ENCODE data around the gene ZFAND5. TPM values are rescaled to one million over a fixed set of nuclear protein-coding genes. Genes with fewer than 3 reads are reported as not detected.

Gene ZFAND5
- 100 to 1,000 TPM; 143 to 148 TPM for total RNA-seq
- 10 to 100 TPM; 49.3 to 80.4 TPM for polyA plus RNA-seq

- intact Hi-C loops (cut with micrococcal nuclease) = loop anchor here (1.0 to 5.0 kb wide), 11 partner anchors 58 to 1953 kb away; partner anchors contain the start of genes ABHD17B, C9orf85, CEMIP2 and KLF9
- H3K36me3 Mint-ChIP-seq = peaks cover 0 to 35% of the 10 kb centered on the region in 2 donors
- ChIA-PET POLR2A (ENCODE audit: partially characterized antibody) (interaction anchor here (0.6 to 5.6 kb wide), 43 partner anchors 8 to 1946 kb away, joined by 3 to 96 read pairs (median 4); partner anchors contain the start of genes ANXA1, C9orf85 and CEMIP2), CTCF (ENCODE audit: partially characterized antibody) (interaction anchor here (0.6 to 2.4 kb wide), 8 partner anchors 8 to 299 kb away, joined by 3 to 8 read pairs (median 4); no protein-coding TSS in a partner anchor)
- H3K9me3 Mint-ChIP-seq = peaks cover 0 to 3% (median 0%) of the 10 kb centered on the region in 8 donors
- Histone ChIP-seq H3K36me3 (ENCODE audit: insufficient read depth, low read length) (peaks cover 7% of the 10 kb centered on the region), H3K27me3 (ENCODE audit: insufficient read depth, low read length) (no peaks in the 10 kb centered on the region), H3K9me3 (ENCODE audit: control insufficient read depth in 1 of 2, low read length in 2 of 2) (no peaks in the 10 kb centered on the region), H3K27ac (ENCODE audit: low read depth, low read length) (peak within 1 kb of the TSS; percentile 97), H3K4me3 (ENCODE audit: low read length in 2 of 2) (peak within 1 kb of the TSS; percentile 98), H3K4me1 (ENCODE audit: insufficient read depth, low read length) (peaks cover 43% of the 10 kb centered on the region)
- H3K4me1 Mint-ChIP-seq = peaks cover 27 to 50% (median 37%) of the 10 kb centered on the region in 4 donors
- peak within 1 kb of the TSS; percentile 90 to 97 (median 96) for H3K4me3 Mint-ChIP-seq
- DNase-seq = peak; percentile 89 to 93 (median 91)
- H3K27ac Mint-ChIP-seq = peak within 1 kb of the TSS; percentile 96 to 100 (median 99)
- H3K27me3 Mint-ChIP-seq = no peaks in the 10 kb centered on the region
Measured at GRCh38 chr9:72364679-72365524, at the start of gene ZFAND5. Gene ZFAND5, minus strand, starts transcription at chr9:72365208. Its CDS starts 4,430 bp downstream, at chr9:72360778.

GRCh38 chr9:72412483-72413040 is 47.6 kb upstream of the ZFAND5 start:
- Mint-ChIP-seq H3K4me1 (no peaks in the 10 kb centered on the region), H3K4me3 (no peak overlapping the region), H3K27ac (no peak overlapping the region), H3K27me3 (no peaks in the 10 kb centered on the region), H3K9me3 (no peaks in the 10 kb centered on the region), H3K36me3 (no peaks in the 10 kb centered on the region)
- DNase-seq = no peak
- Histone ChIP-seq H3K36me3 (ENCODE audit: insufficient read depth, low read length) (no peaks in the 10 kb centered on the region), H3K9me3 (ENCODE audit: control insufficient read depth in 1 of 2, low read length in 2 of 2) (no peaks in the 10 kb centered on the region), H3K4me3 (ENCODE audit: low read length in 2 of 2) (no peak overlapping the region), H3K27ac (ENCODE audit: low read depth, low read length) (no peak overlapping the region), H3K4me1 (ENCODE audit: insufficient read depth, low read length) (no peaks in the 10 kb centered on the region), H3K27me3 (ENCODE audit: insufficient read depth, low read length) (no peaks in the 10 kb centered on the region)
- ChIA-PET CTCF (ENCODE audit: partially characterized antibody) (no interaction called here), POLR2A (ENCODE audit: partially characterized antibody) (no interaction called here)
- intact Hi-C loops (cut with micrococcal nuclease) = no loop called here

- ChIA-PET CTCF (ENCODE audit: partially characterized antibody) (no interaction called here), POLR2A (ENCODE audit: partially characterized antibody) (no interaction called here)
- Histone ChIP-seq H3K4me1 (ENCODE audit: insufficient read depth, low read length) (no peaks in the 10 kb centered on the region), H3K9me3 (ENCODE audit: control insufficient read depth in 1 of 2, low read length in 2 of 2) (no peaks in the 10 kb centered on the region), H3K27ac (ENCODE audit: low read depth, low read length) (no peak overlapping the region), H3K27me3 (ENCODE audit: insufficient read depth, low read length) (no peaks in the 10 kb centered on the region), H3K4me3 (ENCODE audit: low read length in 2 of 2) (no peak overlapping the region), H3K36me3 (ENCODE audit: insufficient read depth, low read length) (no peaks in the 10 kb centered on the region)
- H3K9me3 Mint-ChIP-seq = no peaks in the 10 kb centered on the region
- H3K36me3 Mint-ChIP-seq = no peaks in the 10 kb centered on the region
- no peak overlapping the region for H3K27ac Mint-ChIP-seq
- no peak for DNase-seq
- no peak overlapping the region for H3K4me3 Mint-ChIP-seq
- H3K27me3 Mint-ChIP-seq = no peaks in the 10 kb centered on the region
- H3K4me1 Mint-ChIP-seq = no peaks in the 10 kb centered on the region
- intact Hi-C loops (cut with micrococcal nuclease) = no loop called here
Measured at GRCh38 chr9:72410214-72410613, 45.2 kb upstream of the ZFAND5 start.

- H3K4me3 Mint-ChIP-seq = no peak overlapping the region
- no peaks in the 10 kb centered on the region for H3K4me1 Mint-ChIP-seq
- Histone ChIP-seq H3K36me3 (ENCODE audit: insufficient read depth, low read length) (no peaks in the 10 kb centered on the region), H3K4me1 (ENCODE audit: insufficient read depth, low read length) (no peaks in the 10 kb centered on the region), H3K27ac (ENCODE audit: low read depth, low read length) (no peak overlapping the region), H3K4me3 (ENCODE audit: low read length in 2 of 2) (no peak overlapping the region), H3K9me3 (ENCODE audit: control insufficient read depth in 1 of 2, low read length in 2 of 2) (no peaks in the 10 kb centered on the region), H3K27me3 (ENCODE audit: insufficient read depth, low read length) (no peaks in the 10 kb centered on the region)
- no peak for DNase-seq
- no peak overlapping the region for H3K27ac Mint-ChIP-seq
- ChIA-PET POLR2A (ENCODE audit: partially characterized antibody) (no interaction called here), CTCF (ENCODE audit: partially characterized antibody) (interaction anchor here (0.6 kb wide), 1 partner anchor 11 kb away, joined by 3 read pairs; no protein-coding TSS in a partner anchor)
- H3K27me3 Mint-ChIP-seq = no peaks in the 10 kb centered on the region
- no peaks in the 10 kb centered on the region for H3K36me3 Mint-ChIP-seq
- intact Hi-C loops (cut with micrococcal nuclease) = no loop called here
- H3K9me3 Mint-ChIP-seq = no peaks in the 10 kb centered on the region
Measured at GRCh38 chr9:72407114-72407513, 42.1 kb upstream of the ZFAND5 start.

GRCh38 chr9:72402744-72403143 is 37.7 kb upstream of the ZFAND5 start:
- no peak overlapping the region for H3K4me3 ChIP-seq (ENCODE audit: low read length in 2 of 2)
- H3K27ac Mint-ChIP-seq = no peak overlapping the region
- H3K4me3 Mint-ChIP-seq = no peak overlapping the region
- CTCF ChIA-PET (ENCODE audit: partially characterized antibody) = no interaction called here
- H3K36me3 Mint-ChIP-seq = no peaks in the 10 kb centered on the region
- no peaks in the 10 kb centered on the region for H3K27me3 ChIP-seq (ENCODE audit: insufficient read depth, low read length)
- POLR2A ChIA-PET (ENCODE audit: partially characterized antibody) = no interaction called here
- peaks cover 0 to 1% (median 0%) of the 10 kb centered on the region in 8 donors for H3K9me3 Mint-ChIP-seq
- H3K4me1 ChIP-seq (ENCODE audit: insufficient read depth, low read length) = no peaks in the 10 kb centered on the region
- H3K9me3 ChIP-seq (ENCODE audit: control insufficient read depth in 1 of 2, low read length in 2 of 2) = no peaks in the 10 kb centered on the region
- no peak for DNase-seq
- H3K27ac ChIP-seq (ENCODE audit: low read depth, low read length) = no peak overlapping the region
- no peaks in the 10 kb centered on the region for H3K36me3 ChIP-seq (ENCODE audit: insufficient read depth, low read length)
- H3K4me1 Mint-ChIP-seq = no peaks in the 10 kb centered on the region
- H3K27me3 Mint-ChIP-seq = no peaks in the 10 kb centered on the region
- intact Hi-C loops (cut with micrococcal nuclease) = no loop called here

GRCh38 chr9:72401396-72401795 is 36.4 kb upstream of the ZFAND5 start:
- Mint-ChIP-seq H3K4me3 (no peak overlapping the region), H3K27ac (no peak overlapping the region), H3K9me3 (peaks cover 0 to 1% (median 0%) of the 10 kb centered on the region in 8 donors), H3K27me3 (no peaks in the 10 kb centered on the region), H3K36me3 (no peaks in the 10 kb centered on the region), H3K4me1 (no peaks in the 10 kb centered on the region)
- Histone ChIP-seq H3K36me3 (ENCODE audit: insufficient read depth, low read length) (no peaks in the 10 kb centered on the region), H3K27ac (ENCODE audit: low read depth, low read length) (no peak overlapping the region), H3K4me1 (ENCODE audit: insufficient read depth, low read length) (no peaks in the 10 kb centered on the region), H3K9me3 (ENCODE audit: control insufficient read depth in 1 of 2, low read length in 2 of 2) (no peaks in the 10 kb centered on the region), H3K4me3 (ENCODE audit: low read length in 2 of 2) (no peak overlapping the region), H3K27me3 (ENCODE audit: insufficient read depth, low read length) (no peaks in the 10 kb centered on the region)
- intact Hi-C loops (cut with micrococcal nuclease) = no loop called here
- DNase-seq = no peak
- ChIA-PET POLR2A (ENCODE audit: partially characterized antibody) (no interaction called here), CTCF (ENCODE audit: partially characterized antibody) (no interaction called here)

- H3K4me1 ChIP-seq (ENCODE audit: insufficient read depth, low read length) = no peaks in the 10 kb centered on the region
- no peaks in the 10 kb centered on the region for H3K27me3 ChIP-seq (ENCODE audit: insufficient read depth, low read length)
- H3K36me3 Mint-ChIP-seq = no peaks in the 10 kb centered on the region
- intact Hi-C loops (cut with micrococcal nuclease) = no loop called here
- H3K36me3 ChIP-seq (ENCODE audit: insufficient read depth, low read length) = no peaks in the 10 kb centered on the region
- H3K9me3 ChIP-seq (ENCODE audit: control insufficient read depth in 1 of 2, low read length in 2 of 2) = no peaks in the 10 kb centered on the region
- no peaks in the 10 kb centered on the region for H3K4me1 Mint-ChIP-seq
- H3K4me3 Mint-ChIP-seq = no peak overlapping the region
- H3K4me3 ChIP-seq (ENCODE audit: low read length in 2 of 2) = no peak overlapping the region
- no peaks in the 10 kb centered on the region for H3K27me3 Mint-ChIP-seq
- POLR2A ChIA-PET (ENCODE audit: partially characterized antibody) = interaction anchor here (1.6 kb wide), 1 partner anchor 38 kb away, joined by 5 read pairs; no protein-coding TSS in a partner anchor
- no peak overlapping the region for H3K27ac Mint-ChIP-seq
- DNase-seq = no peak
- CTCF ChIA-PET (ENCODE audit: partially characterized antibody) = interaction anchor here (1.3 kb wide), 1 partner anchor 13 kb away, joined by 3 read pairs; no protein-coding TSS in a partner anchor
- no peak overlapping the region for H3K27ac ChIP-seq (ENCODE audit: low read depth, low read length)
- H3K9me3 Mint-ChIP-seq = peaks cover 0 to 1% (median 0%) of the 10 kb centered on the region in 8 donors
Measured at GRCh38 chr9:72400866-72401265, 35.9 kb upstream of the ZFAND5 start.

All from CD4-positive, alpha-beta memory T cell (primary cell).